Measurements from ENCODE around the gene SLIT3.

The SLIT3 gene

DNA sequence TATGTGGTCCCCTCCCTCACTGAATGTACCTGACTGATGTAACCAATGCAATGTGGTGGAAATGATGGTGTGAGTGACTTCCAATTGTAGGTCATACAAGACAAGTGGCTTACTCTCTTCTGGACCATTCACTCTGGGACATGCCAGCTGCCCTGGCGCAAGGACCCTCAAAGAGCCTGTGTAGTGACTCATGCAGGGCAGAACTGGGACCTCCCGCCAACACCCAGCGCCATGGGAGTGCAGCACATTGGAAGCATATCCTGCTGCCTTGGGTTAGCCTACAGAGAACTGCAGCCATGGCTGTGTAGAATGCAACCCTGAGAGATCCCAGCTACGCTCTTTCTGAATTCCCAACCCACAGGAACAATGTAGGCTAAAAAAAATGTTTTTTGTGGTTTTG, 631.8 kb downstream of the SLIT3 start:
- DNase-seq (ENCODE audit: extremely low read depth in 1 of 2, low read depth in 1 of 2) = no peak

DNA sequence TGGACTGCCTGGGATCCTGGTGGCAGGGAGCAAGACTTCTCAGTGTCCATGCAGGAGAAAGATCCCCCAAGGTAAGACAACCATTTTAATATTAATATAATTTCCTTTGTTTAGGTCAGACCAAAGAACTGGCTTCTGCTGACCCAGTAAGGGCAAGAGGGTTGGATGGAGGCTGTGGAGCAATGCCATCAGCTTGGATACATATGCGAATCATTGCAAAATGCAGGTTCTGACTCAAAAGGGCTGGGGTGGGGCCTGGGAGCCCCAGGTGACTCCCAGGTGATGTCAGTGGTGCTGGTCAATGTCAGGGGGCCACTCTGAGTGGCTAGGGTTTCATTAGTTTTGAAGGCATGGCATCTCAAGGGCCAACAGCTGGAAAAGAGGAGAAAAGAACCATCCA, 632.9 kb downstream of the SLIT3 start:
- no peak for DNase-seq (ENCODE audit: extremely low read depth in 1 of 2, low read depth in 1 of 2)

DNA sequence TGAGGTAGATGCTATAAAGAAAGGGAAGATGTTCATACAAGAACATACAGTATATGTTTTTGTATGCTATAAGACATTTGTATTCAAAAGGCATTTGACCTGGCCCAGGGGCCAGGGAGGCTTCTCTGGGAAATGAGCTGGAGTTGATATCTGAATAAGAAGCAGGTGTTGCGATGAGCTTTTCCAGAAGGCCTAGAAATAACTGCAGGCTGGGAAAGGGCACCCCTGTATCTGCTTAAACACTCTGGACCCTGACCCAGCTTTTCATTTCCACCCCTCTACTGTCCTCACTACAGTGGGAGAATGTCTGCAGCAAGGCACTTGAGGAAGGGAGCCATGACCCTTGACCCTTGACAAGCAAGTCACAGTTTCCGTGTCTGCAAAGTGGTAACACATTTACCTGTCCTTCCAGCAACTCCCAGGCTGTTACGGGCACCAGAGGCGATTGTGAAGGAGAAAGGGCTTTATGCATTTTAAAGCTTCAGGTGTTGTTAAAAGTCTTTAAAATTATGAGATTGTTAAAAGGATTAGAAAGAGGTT, 633.6 kb downstream of the SLIT3 start:
- no peak for DNase-seq (ENCODE audit: extremely low read depth in 1 of 2, low read depth in 1 of 2)

GRCh38 chr5:168666356-168666755, 634.6 kb downstream of the SLIT3 start:
- DNase-seq (ENCODE audit: extremely low read depth in 1 of 2, low read depth in 1 of 2) = no peak

- DNase-seq (ENCODE audit: extremely low read depth in 1 of 2, low read depth in 1 of 2) = no peak
Observed at GRCh38 chr5:168663276-168664004, 637.5 kb downstream of the SLIT3 start.

- no peak for DNase-seq (ENCODE audit: extremely low read depth in 1 of 2, low read depth in 1 of 2)
Observed at GRCh38 chr5:168661593-168662485, 639.1 kb downstream of the SLIT3 start.

- no peak for DNase-seq (ENCODE audit: extremely low read depth in 1 of 2, low read depth in 1 of 2)
Observed at GRCh38 chr5:168660691-168661090, 640.2 kb downstream of the SLIT3 start.

DNA sequence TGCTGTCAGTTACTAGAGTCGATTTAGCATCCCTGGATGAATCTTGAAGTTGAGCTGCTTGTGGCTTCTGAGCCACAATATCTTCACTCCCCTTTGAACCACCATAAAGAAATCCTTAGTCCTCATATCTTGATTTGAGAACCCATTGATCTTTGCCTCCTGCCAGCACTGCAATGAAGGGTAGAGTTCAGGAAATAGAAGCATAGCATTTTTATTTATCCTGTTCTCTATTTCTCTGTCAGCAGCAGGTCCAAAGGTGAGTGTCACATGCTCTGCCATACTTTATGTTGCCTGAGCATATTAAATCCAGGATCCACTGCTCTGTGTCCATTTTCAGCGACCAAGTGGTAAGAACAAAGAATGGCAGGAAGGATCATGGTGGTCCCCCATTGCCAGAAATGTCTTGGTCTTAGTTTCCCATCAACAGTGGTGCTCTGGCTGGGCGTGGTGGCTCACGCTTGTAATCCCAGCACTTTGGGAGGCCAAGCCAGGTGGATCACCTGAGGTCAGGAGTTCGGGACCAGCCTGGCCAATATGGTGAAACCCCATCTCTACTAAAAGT, 641.6 kb downstream of the SLIT3 start:
- DNase-seq (ENCODE audit: extremely low read depth in 1 of 2, low read depth in 1 of 2) = no peak

- no peak for DNase-seq (ENCODE audit: extremely low read depth in 1 of 2, low read depth in 1 of 2)
Observed at GRCh38 chr5:168658394-168658793, 642.5 kb downstream of the SLIT3 start.

DNA sequence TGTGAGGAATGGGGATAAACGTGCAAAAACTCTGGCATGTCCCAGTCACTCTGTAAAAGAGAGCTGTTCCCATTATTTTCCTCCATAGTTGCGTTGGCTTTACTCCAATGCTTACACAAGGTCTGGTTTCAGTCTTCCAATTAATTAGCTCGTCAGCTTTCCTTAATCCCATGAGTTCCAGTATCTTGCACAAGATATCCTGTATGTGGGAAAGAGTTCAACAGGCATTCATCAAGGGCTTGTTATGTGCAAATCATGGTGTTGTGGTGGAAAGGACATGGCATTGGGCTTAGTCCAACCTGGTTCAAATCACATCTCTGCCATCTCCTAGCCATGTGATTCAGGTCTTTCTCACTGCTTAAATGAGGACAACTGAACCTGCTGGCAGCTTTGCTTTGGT, 644.3 kb downstream of the SLIT3 start:
- DNase-seq (ENCODE audit: extremely low read depth in 1 of 2, low read depth in 1 of 2) = no peak

- DNase-seq (ENCODE audit: extremely low read depth in 1 of 2, low read depth in 1 of 2) = no peak
Observed at GRCh38 chr5:168655316-168655715, 645.6 kb downstream of the SLIT3 start.

DNA sequence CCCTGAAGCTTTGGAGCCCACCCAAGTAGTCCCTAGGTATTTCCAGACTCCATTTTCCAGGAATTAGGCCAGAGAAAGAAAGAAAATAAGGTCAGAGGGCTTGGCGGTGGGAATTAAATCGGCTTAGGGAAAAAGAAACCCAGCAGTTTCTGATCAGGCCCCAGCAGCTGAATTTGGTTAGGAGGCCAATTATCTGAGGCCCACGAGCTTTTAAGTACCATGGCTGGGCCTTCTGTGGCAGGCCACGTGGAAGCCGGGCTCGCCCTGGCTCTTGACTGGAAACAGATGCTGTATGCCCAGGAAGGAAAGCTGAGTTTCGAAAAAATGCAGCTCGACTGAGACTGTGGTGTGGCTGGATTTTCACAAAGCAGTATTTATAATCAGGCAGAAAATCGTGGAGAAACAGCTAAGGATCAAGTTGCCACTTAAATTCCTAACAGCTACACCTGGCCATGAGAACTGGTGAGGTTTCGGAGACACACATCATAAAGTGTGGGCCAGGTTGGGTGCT, 646.7 kb downstream of the SLIT3 start:
- no peak for DNase-seq (ENCODE audit: extremely low read depth in 1 of 2, low read depth in 1 of 2)

DNA sequence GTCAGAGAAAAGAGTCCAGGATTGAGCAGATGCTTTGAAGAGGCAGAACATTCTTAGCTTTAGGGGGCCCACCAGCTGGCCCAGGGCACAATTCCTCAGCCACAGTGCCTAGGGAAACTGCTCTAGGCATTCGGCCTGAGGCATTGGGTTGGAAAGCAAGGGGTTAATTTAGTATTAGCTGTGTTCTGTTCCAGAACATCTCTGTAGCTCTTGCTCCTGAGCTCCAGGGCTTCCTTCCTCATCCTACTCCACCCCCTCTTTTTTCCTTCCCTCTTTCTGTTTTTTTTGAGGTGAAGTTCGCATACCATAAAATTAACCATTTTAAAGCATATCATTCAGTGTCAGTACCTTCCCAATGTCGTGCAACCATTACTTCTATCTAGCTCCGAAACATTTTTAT, 647.3 kb downstream of the SLIT3 start:
- no peak for DNase-seq (ENCODE audit: extremely low read depth in 1 of 2, low read depth in 1 of 2)

DNA sequence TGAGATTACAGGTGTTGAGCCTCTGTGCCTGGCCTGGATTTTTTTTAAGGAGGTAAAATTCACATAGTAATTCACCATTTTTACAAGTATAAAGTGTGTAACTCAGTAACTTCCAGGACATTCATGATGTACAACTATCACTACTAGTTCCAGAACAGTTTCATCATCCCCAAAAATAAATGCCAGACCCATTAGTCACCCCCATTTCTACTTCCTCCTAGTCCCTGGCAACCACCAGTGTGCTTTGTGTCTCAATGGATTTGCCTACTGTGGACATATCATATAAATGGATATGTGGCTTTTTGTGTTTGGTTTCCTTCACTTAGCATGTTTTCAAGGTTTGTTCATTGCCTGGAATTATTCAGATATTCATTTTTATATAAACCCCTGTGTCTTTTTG, 649.3 kb downstream of the SLIT3 start:
- DNase-seq (ENCODE audit: extremely low read depth in 1 of 2, low read depth in 1 of 2) = no peak

- DNase-seq (ENCODE audit: extremely low read depth in 1 of 2, low read depth in 1 of 2) = no peak
Observed at GRCh38 chr5:168649306-168649705, 651.6 kb downstream of the SLIT3 start.

DNA sequence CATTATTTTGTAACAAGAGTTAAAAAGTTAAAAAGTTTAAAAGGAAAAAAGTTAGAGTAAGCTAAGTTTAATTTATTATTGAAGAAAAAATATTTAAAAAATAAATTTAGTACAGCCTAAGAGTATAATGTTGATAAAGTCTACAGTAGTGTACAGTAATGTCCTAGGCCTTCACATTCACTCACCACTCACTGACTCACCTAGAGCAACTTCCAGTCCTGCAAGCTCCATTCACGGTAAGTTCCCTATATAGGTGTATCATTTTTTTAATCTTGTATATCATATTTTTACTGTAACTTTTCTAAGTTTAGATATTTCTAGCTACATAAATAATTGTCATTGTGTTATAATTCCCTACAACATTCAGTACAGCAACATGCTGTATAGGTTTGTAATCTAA, 652.4 kb downstream of the SLIT3 start:
- no peak for DNase-seq (ENCODE audit: extremely low read depth in 1 of 2, low read depth in 1 of 2)

GRCh38 chr5:168648016-168648415, 652.9 kb downstream of the SLIT3 start:
- no peak for DNase-seq (ENCODE audit: extremely low read depth in 1 of 2, low read depth in 1 of 2)

GRCh38 chr5:168647083-168647482, 653.9 kb downstream of the SLIT3 start:
- no peak for DNase-seq (ENCODE audit: extremely low read depth in 1 of 2, low read depth in 1 of 2)

DNA sequence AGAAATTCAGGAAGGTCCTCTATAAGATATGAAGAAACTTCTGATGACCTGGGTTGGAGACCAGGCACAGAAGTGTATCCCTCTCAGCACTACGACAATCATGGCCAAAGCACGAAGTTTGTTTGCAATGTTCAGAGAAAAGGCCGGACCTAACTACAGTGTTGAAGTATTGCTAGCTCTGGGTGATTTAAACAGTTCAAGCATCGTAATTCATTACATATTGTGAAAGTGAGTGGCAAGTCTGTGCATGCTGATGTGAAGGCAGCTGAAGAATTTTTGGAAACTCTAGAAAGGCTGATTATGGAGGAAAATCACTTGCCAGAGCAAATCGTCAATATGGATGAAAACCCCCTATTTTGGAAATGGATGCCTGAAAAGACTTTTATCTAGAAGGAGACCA, 654.6 kb downstream of the SLIT3 start:
- DNase-seq (ENCODE audit: extremely low read depth in 1 of 2, low read depth in 1 of 2) = no peak

GRCh38 chr5:168645195-168645594, 655.7 kb downstream of the SLIT3 start:
- no peak for DNase-seq (ENCODE audit: extremely low read depth in 1 of 2, low read depth in 1 of 2)

DNA sequence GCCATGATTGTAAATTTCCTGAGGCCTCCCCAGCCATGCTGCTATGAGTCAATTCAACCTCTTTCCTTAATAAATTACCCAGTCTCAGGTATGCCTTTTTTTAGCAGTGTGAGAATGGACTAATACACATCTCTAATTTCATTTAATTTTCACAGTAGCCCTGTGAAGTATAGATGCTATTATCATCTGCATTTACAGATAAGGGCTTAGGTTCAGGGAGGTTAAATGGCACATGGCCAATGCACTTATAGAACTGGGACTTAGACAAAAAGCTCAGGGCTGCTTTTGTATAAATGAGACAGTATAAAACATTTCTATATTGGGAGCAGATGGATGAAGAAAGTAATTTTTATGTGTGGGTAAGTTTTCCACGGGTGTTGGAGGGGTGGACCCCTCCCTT, 658.9 kb downstream of the SLIT3 start:
- no peak for DNase-seq (ENCODE audit: extremely low read depth in 1 of 2, low read depth in 1 of 2)
